Muscle of arm (tissue), 12 donors: ENCODE measurements around the gene RSPH1. TPM values are rescaled to one million over a fixed set of nuclear protein-coding genes. Genes with fewer than 3 reads are reported as not detected.

ENCODE experiments used
- DNase-seq: peaks from one replicate; pipeline ENCODE4 v3.0.0-alpha.2; 2013
- polyA plus RNA-seq, 12 donors: library from polyadenylated mRNA; unstranded; fragments of 120-200 nt; gene quantifications; one replicate each; pipeline ENCODE4 v1.2.1, GENCODE V29; 2013; ENCODE audit not compliant: insufficient read length in 12 of 12

RSPH1 gene
- polyA plus RNA-seq, 12 donors: 0.07 to 1.5 (median 0.21) TPM; not detected in 3

- DNase-seq: no peak
Measured at GRCh38 chr21:42532466-42533181, 36.6 kb upstream of the RSPH1 start.

GRCh38 chr21:42531771-42532170, 35.7 kb upstream of the RSPH1 start:
- DNase-seq: no peak

- DNase-seq: no peak
Measured at GRCh38 chr21:42530167-42530518, 34.1 kb upstream of the RSPH1 start.

GRCh38 chr21:42527489-42528158, 31.6 kb upstream of the RSPH1 start:
- DNase-seq: no peak

- DNase-seq: no peak
Measured at GRCh38 chr21:42527127-42527488, 31.1 kb upstream of the RSPH1 start.

GRCh38 chr21:42526379-42526727, 30.3 kb upstream of the RSPH1 start:
- no peak for DNase-seq

- DNase-seq: no peak
Measured at GRCh38 chr21:42525676-42526378, 29.8 kb upstream of the RSPH1 start.

GRCh38 chr21:42525029-42525581, 29.1 kb upstream of the RSPH1 start:
- peak; percentile 39 for DNase-seq

GRCh38 chr21:42524341-42525028, 28.5 kb upstream of the RSPH1 start:
- DNase-seq: peak; percentile 64

- DNase-seq: no peak
Measured at GRCh38 chr21:42523941-42524340, 27.9 kb upstream of the RSPH1 start.

GRCh38 chr21:42523211-42523610, 27.2 kb upstream of the RSPH1 start:
- no peak for DNase-seq

- no peak for DNase-seq
Measured at GRCh38 chr21:42522771-42523170, 26.7 kb upstream of the RSPH1 start.

GRCh38 chr21:42522271-42522670, 26.2 kb upstream of the RSPH1 start:
- no peak for DNase-seq

GRCh38 chr21:42521805-42522204, 25.8 kb upstream of the RSPH1 start:
- DNase-seq: no peak

- no peak for DNase-seq
Measured at GRCh38 chr21:42521384-42521783, 25.4 kb upstream of the RSPH1 start.

- DNase-seq: no peak
Measured at GRCh38 chr21:42520628-42521253, 24.7 kb upstream of the RSPH1 start.

- DNase-seq: no peak
Measured at GRCh38 chr21:42518626-42519025, 22.6 kb upstream of the RSPH1 start.

- no peak for DNase-seq
Measured at GRCh38 chr21:42518215-42518614, 22.2 kb upstream of the RSPH1 start.

- no peak for DNase-seq
Measured at GRCh38 chr21:42515708-42516502, 19.9 kb upstream of the RSPH1 start.

GRCh38 chr21:42514883-42515228, 18.8 kb upstream of the RSPH1 start:
- no peak for DNase-seq
